Measurements from ENCODE around the gene NUAK1. TPM values are rescaled to one million over a fixed set of nuclear protein-coding genes. Genes with fewer than 3 reads are reported as not detected.
A peak's percentile ranks its signal among the peaks of the same experiment; 100 is the strongest.

The NUAK1 gene
- total and polyA plus RNA-seq, 2 experiments from 2014 or later = 5.4 to 16.9 TPM

GRCh38 chr12:106119301-106119700, 19.5 kb downstream of the NUAK1 start (continued):
- no peak for TF ChIP-seq ZNF462 (CRISPR knock-in tag; IDR thresholded peaks at IDR 0.05)

- Histone ChIP-seq H3K36me3 (ENCODE audit: insufficient read depth) (no peaks in the 10 kb centered on the region), H3F3A (replicated peaks; ENCODE audit: low read depth) (no peaks in the 10 kb centered on the region), H3K79me2 (replicated peaks; ENCODE audit: insufficient read depth) (peaks cover 100% of the 10 kb centered on the region), H4K20me1 (replicated peaks; ENCODE audit: insufficient read depth) (no peaks in the 10 kb centered on the region), H2AFZ (no peak overlapping the region), H3K4me1 (ENCODE audit: insufficient read depth) (peaks cover 50% of the 10 kb centered on the region), H3K27ac (ENCODE audit: low read depth) (no peak overlapping the region), H3K4me2 (0 out of 2 replicates have a peak overlapping the region, but pooled peaks have one; percentile 21), H3K4me3 (no peak overlapping the region), H3K27me3 (ENCODE audit: insufficient read depth) (no peaks in the 10 kb centered on the region), H3K9me2 (ENCODE audit: insufficient read depth) (no peaks in the 10 kb centered on the region)
- Mint-ChIP-seq H3K36me3 (ENCODE audit: low read depth) (no peaks in the 10 kb centered on the region), H3K4me3 (no peak overlapping the region), H3K4me1 (peaks cover 44% of the 10 kb centered on the region), H3K27ac (peak overlapping the region; percentile 15; the same call in 1 of the 2 replicates), H3K9me3 (no peaks in the 10 kb centered on the region), H3K27me3 (ENCODE audit: insufficient read depth, low read depth, poor library complexity) (peaks cover 6% of the 10 kb centered on the region)
- ATAC-seq (no peak), DNase-seq (ENCODE audit: low spot score) (no peak)
- TF ChIP-seq NANOG (IDR thresholded peaks at IDR 0.05; ENCODE audit: borderline replicate concordance) (no peak), EZH2 (IDR thresholded peaks at IDR 0.05; ENCODE audit: low read depth, unreplicated experiment) (no peak), CREB1 (CRISPR knock-in tag; IDR thresholded peaks at IDR 0.05; ENCODE audit: low read depth) (no peak), ZNF114 (CRISPR knock-in tag; IDR thresholded peaks at IDR 0.05) (no peak), STAT1 (IDR thresholded peaks at IDR 0.05; ENCODE audit: unreplicated experiment) (no peak), CTCF (conservative IDR thresholded peaks at IDR 0.05; ENCODE audit: low read depth in 2 of 2) (no peak), POLR2AphosphoS5 (IDR thresholded peaks at IDR 0.05; ENCODE audit: low read depth) (no peak), ETS1 (IDR thresholded peaks at IDR 0.05) (no peak)
Measured at GRCh38 chr12:106118381-106119130, 20.2 kb downstream of the NUAK1 start.

Data from GM23338 (cell line).